ENCODE data around the gene DNMT1. TPM values are rescaled to one million over a fixed set of nuclear protein-coding genes. Genes with fewer than 3 reads are reported as not detected.

Gene DNMT1
- total RNA-seq, 4 donors from 2014 or later = 13.2 to 38.4 (median 32.0) TPM

DNA sequence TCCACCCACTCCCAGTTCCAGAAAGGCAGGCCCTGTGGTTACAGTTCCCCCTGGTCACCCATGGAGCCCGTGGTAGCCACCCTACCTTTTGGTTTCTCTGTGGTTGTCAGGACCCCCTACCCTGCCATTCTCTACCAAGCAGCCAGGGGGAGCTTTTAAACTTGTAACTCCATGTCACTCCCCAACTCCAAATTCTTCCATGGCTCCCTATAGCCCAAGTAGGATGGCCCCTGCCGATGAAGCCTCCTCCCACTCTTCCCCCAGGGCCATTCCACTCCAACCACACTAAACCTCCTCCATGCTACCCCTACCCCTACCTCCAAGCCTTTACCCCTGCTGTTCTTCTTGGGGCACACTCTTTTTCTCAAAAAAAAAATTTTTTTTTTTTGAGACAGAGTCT is 34.2 kb upstream of the DNMT1 start:
- intact Hi-C loops (cut with DNase I; ENCODE audit: low total_unique reads) = no loop called here
- H3K4me3 ChIP-seq (ENCODE audit: low read depth, poor library complexity, severe bottlenecking) = no peak overlapping the region
- no peak for DNase-seq (ENCODE audit: low spot score in 2 of 2)
- 30 to 55% methylated on average over 2 of the region's 2 CpGs for WGBS, 2 donors
- TF ChIP-seq CTCF (IDR thresholded peaks at IDR 0.05) (peak in 1 of 3 donors; percentile 46), POLR2A (IDR thresholded peaks at IDR 0.05) (no peak)

- H3K4me3 ChIP-seq (ENCODE audit: low read depth, poor library complexity, severe bottlenecking) = no peak overlapping the region
These were observed 33.6 kb upstream of the DNMT1 start for GRCh38 chr19:10228393-10228792.

DNA sequence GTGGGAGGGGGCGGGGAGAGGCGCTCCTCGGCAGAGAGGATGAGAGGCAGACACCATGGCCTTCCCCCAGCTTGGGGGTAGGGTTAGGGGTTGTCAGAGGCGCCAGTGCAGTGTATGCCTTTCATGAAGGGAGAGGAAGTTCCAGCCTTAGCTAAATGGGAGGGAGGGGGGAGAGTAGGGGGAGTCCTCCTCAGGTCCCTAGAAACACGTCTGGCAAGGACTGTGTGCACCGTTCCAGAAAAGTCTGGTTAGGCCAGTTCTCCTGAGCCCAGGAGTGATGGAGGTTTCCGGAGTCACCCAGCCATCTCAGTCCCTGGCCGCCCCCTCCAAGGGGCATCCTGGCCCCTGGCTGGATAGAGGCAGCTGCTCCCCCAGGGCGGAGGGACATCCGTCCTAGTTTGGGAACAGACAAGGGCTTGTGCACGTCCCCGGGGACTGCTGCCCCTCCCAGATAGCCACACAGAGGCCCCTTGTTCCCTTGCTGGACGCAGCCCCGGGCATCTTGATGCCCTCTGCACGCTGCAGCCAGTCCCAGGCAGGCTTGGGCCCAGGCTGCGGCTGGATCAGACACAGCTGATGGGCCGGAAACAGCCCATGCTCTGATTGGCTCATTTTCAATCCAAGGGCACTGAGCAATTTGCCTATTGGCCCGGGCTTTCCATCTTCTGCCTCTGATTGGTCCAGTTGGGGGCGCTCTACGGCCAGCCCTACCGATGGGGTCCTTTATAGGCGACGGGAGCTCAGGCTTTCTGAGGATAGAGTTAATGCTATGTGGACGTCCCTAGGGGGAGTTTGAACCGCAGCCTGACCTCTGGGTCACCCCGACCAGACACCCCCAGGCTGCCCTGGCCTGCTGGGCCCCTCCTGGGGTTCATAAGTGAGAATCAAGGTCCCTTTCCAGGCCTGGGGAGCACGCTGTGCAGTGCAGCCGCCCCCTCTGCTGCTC is 32.5 kb upstream of the DNMT1 start:
- DNase-seq (ENCODE audit: low spot score in 2 of 2) = peak; percentile 42 to 90
- 47 to 59% methylated on average over 20 to 28 of the region's 28 CpGs for WGBS, 2 donors
- TF ChIP-seq POLR2A (IDR thresholded peaks at IDR 0.05) (no peak), CTCF (IDR thresholded peaks at IDR 0.05) (no peak)
- intact Hi-C loops (cut with DNase I; ENCODE audit: low total_unique reads) = no loop called here
- no peak overlapping the region for H3K4me3 ChIP-seq (ENCODE audit: low read depth, poor library complexity, severe bottlenecking)

More at GRCh38 chr19:10228393-10228792, 33.6 kb upstream of the DNMT1 start:
- no peak for TF ChIP-seq POLR2A (IDR thresholded peaks at IDR 0.05)
- TF ChIP-seq CTCF (IDR thresholded peaks at IDR 0.05) = no peak
- intact Hi-C loops (cut with DNase I; ENCODE audit: low total_unique reads) = no loop called here
- DNase-seq (ENCODE audit: low spot score in 2 of 2) = no peak
- 64 to 90% methylated on average over 3 to 5 of the region's 5 CpGs for WGBS, 2 donors

- TF ChIP-seq POLR2A (IDR thresholded peaks at IDR 0.05) (no peak), CTCF (IDR thresholded peaks at IDR 0.05) (no peak)
- intact Hi-C loops (cut with DNase I; ENCODE audit: low total_unique reads) = no loop called here
- DNase-seq (ENCODE audit: low spot score in 2 of 2) = peak; percentile 87 to 96
- WGBS, 2 donors = 36 to 43% methylated on average over 13 of the region's 13 CpGs
- H3K4me3 ChIP-seq (ENCODE audit: low read depth, poor library complexity, severe bottlenecking) = no peak overlapping the region
These were observed 31.7 kb upstream of the DNMT1 start for GRCh38 chr19:10226376-10227025.

GRCh38 chr19:10226021-10226375 is 31.2 kb upstream of the DNMT1 start:
- TF ChIP-seq CTCF (IDR thresholded peaks at IDR 0.05) (no peak), POLR2A (IDR thresholded peaks at IDR 0.05) (no peak)
- no peak overlapping the region for H3K4me3 ChIP-seq (ENCODE audit: low read depth, poor library complexity, severe bottlenecking)
- DNase-seq (ENCODE audit: low spot score in 2 of 2) = no peak
- intact Hi-C loops (cut with DNase I; ENCODE audit: low total_unique reads) = no loop called here
- WGBS, 2 donors = 61 to 70% methylated on average over 6 of the region's 6 CpGs
